ENCODE measurements around the gene ZNF432.

The ZNF432 gene

GRCh38 chr19:51983361-51983760, 65.3 kb downstream of the ZNF432 start:
- Histone ChIP-seq H3K9ac (ENCODE audit: low read length) (no peak overlapping the region), H3K27ac (ENCODE audit: low read length) (no peak overlapping the region), H4K20me1 (ENCODE audit: insufficient read depth, low read length) (no peaks in the 10 kb centered on the region), H3K36me3 (replicated peaks; ENCODE audit: insufficient read depth, low read length) (no peaks in the 10 kb centered on the region), H3K9me3 (replicated peaks; ENCODE audit: insufficient read depth, low read length) (no peaks in the 10 kb centered on the region; the same call in 1 of the 2 replicates), H3F3A (ENCODE audit: insufficient read depth, low read length) (no peaks in the 10 kb centered on the region), H3K79me2 (ENCODE audit: low read length) (peaks cover 21% of the 10 kb centered on the region), H3K4me2 (ENCODE audit: low read depth, low read length) (no peak overlapping the region), H3K9me2 (replicated peaks; ENCODE audit: insufficient read depth, low read length) (no peaks in the 10 kb centered on the region), H3K27me3 (replicated peaks; ENCODE audit: insufficient read depth, low read length) (no peaks in the 10 kb centered on the region), H3K4me1 (ENCODE audit: low read length) (no peaks in the 10 kb centered on the region), H3K4me3 (ENCODE audit: low read length) (no peak overlapping the region), H2AFZ (ENCODE audit: low read length) (no peak overlapping the region)
- TF ChIP-seq, protein P1, sequence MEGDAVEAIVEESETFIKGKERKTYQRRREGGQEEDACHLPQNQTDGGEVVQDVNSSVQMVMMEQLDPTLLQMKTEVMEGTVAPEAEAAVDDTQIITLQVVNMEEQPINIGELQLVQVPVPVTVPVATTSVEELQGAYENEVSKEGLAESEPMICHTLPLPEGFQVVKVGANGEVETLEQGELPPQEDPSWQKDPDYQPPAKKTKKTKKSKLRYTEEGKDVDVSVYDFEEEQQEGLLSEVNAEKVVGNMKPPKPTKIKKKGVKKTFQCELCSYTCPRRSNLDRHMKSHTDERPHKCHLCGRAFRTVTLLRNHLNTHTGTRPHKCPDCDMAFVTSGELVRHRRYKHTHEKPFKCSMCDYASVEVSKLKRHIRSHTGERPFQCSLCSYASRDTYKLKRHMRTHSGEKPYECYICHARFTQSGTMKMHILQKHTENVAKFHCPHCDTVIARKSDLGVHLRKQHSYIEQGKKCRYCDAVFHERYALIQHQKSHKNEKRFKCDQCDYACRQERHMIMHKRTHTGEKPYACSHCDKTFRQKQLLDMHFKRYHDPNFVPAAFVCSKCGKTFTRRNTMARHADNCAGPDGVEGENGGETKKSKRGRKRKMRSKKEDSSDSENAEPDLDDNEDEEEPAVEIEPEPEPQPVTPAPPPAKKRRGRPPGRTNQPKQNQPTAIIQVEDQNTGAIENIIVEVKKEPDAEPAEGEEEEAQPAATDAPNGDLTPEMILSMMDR (IDR thresholded peaks at IDR 0.05; ENCODE audit: low read length): no peak
- TF ChIP-seq EZH2 (optimal IDR thresholded peaks at IDR 0.05; ENCODE audit: low read depth, low read length) (no peak), EZH2phosphoT487 (IDR thresholded peaks at IDR 0.05; ENCODE audit: low read length) (no peak)
- DNase-seq: no peak

Measured in MM.1S (cell line).